Thyroid gland (tissue), 4 donors: ENCODE measurements around the gene CEP57L1.

ENCODE experiments used
- CTCF ChIP-seq, 6 experiments: fragments of 200-600 bp in 3 of 6; fragments of 450-650 bp in 3 of 6; sonication (generic) in 3 of 6; IDR thresholded peaks; one replicate each; pipeline ENCODE4 v1.5.1; 2016 to 2019; ENCODE audit warnings: antibody characterized with exemption in 6 of 6, mild to moderate bottlenecking in 2 of 6, inconsistent platforms in 1 of 6, moderate library complexity in 1 of 6
- POLR2A ChIP-seq, 2 donors: fragments of 450-650 bp; IDR thresholded peaks; one replicate each; pipeline ENCODE4 v1.6.1; 2017; ENCODE audit warnings: antibody characterized with exemption in 2 of 2, mild to moderate bottlenecking in 2 of 2, moderate library complexity in 1 of 2

- TF ChIP-seq CTCF (IDR thresholded peaks at IDR 0.05) (no peak), POLR2A (IDR thresholded peaks at IDR 0.05) (no peak)
These were observed 23.6 kb downstream of the CEP57L1 start for GRCh38 chr6:109118871-109119354.
